ENCODE results near the gene GOPC. TPM values are rescaled to one million over a fixed set of nuclear protein-coding genes. Genes with fewer than 3 reads are reported as not detected.
A peak's percentile ranks its signal among the peaks of the same experiment; 100 is the strongest.

GOPC gene
- total and polyA plus RNA-seq, 2 of the 8 experiments (the other 6 are each of a cell fraction or from before 2014, with no cell fraction given) = 5.3 to 19.4 TPM

- TF ChIP-seq, protein P1, sequence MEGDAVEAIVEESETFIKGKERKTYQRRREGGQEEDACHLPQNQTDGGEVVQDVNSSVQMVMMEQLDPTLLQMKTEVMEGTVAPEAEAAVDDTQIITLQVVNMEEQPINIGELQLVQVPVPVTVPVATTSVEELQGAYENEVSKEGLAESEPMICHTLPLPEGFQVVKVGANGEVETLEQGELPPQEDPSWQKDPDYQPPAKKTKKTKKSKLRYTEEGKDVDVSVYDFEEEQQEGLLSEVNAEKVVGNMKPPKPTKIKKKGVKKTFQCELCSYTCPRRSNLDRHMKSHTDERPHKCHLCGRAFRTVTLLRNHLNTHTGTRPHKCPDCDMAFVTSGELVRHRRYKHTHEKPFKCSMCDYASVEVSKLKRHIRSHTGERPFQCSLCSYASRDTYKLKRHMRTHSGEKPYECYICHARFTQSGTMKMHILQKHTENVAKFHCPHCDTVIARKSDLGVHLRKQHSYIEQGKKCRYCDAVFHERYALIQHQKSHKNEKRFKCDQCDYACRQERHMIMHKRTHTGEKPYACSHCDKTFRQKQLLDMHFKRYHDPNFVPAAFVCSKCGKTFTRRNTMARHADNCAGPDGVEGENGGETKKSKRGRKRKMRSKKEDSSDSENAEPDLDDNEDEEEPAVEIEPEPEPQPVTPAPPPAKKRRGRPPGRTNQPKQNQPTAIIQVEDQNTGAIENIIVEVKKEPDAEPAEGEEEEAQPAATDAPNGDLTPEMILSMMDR (IDR thresholded peaks at IDR 0.05; ENCODE audit: control extremely low read depth in 1 of 3, insufficient read depth in 1 of 3, low read depth in 1 of 3, low read length in 3 of 3) = no peak
- TF ChIP-seq EGR1 (IDR thresholded peaks at IDR 0.05; ENCODE audit: borderline replicate concordance, low read depth, low read length) (no peak), RXRA (IDR thresholded peaks at IDR 0.05; ENCODE audit: insufficient read depth, low read depth, low read length) (no peak), CEBPB (IDR thresholded peaks at IDR 0.05; ENCODE audit: low read depth, low read length) (no peak), SP2 (IDR thresholded peaks at IDR 0.05; ENCODE audit: low read length) (no peak), TAF7 (optimal IDR thresholded peaks at IDR 0.05; ENCODE audit: borderline replicate concordance, low read depth, low read length) (peak; percentile 14), POU5F1 (IDR thresholded peaks at IDR 0.05; ENCODE audit: low read depth, low read length) (no peak), CHD2 (IDR thresholded peaks at IDR 0.05; ENCODE audit: low read length) (no peak), SUZ12 (IDR thresholded peaks at IDR 0.05; ENCODE audit: low read length) (no peak), GABPA (IDR thresholded peaks at IDR 0.05; ENCODE audit: borderline replicate concordance, insufficient read depth, low read length) (no peak), RAD21 (IDR thresholded peaks at IDR 0.05 in 1 of 2, conservative IDR thresholded peaks at IDR 0.05 in 1 of 2; ENCODE audit: low read depth in 2 of 2, low read length in 2 of 2) (no peak), RNF2 (IDR thresholded peaks at IDR 0.05; ENCODE audit: borderline replicate concordance, low read depth, low read length, missing control alignments, poor library complexity, severe bottlenecking) (no peak), POLR2AphosphoS5 (IDR thresholded peaks at IDR 0.05; ENCODE audit: low read depth, low read length) (peak; percentile 86), FOSL1 (IDR thresholded peaks at IDR 0.05; ENCODE audit: insufficient read depth, low read depth, low read length) (no peak)
These were observed at the start of gene GOPC (continued) for GRCh38 chr6:117602151-117602898.
